ENCODE data around the gene CAPN15.

The CAPN15 gene

GRCh38 chr16:526181-527014, 1.1 kb upstream of the CAPN15 start:
- DNase-seq, result peak; percentile 85

- peak; percentile 65 for DNase-seq
Measured at GRCh38 chr16:528111-529011, 849 bp downstream of the CAPN15 start.

- no peak for DNase-seq
Measured at GRCh38 chr16:529012-529575, 1.6 kb downstream of the CAPN15 start.

DNA sequence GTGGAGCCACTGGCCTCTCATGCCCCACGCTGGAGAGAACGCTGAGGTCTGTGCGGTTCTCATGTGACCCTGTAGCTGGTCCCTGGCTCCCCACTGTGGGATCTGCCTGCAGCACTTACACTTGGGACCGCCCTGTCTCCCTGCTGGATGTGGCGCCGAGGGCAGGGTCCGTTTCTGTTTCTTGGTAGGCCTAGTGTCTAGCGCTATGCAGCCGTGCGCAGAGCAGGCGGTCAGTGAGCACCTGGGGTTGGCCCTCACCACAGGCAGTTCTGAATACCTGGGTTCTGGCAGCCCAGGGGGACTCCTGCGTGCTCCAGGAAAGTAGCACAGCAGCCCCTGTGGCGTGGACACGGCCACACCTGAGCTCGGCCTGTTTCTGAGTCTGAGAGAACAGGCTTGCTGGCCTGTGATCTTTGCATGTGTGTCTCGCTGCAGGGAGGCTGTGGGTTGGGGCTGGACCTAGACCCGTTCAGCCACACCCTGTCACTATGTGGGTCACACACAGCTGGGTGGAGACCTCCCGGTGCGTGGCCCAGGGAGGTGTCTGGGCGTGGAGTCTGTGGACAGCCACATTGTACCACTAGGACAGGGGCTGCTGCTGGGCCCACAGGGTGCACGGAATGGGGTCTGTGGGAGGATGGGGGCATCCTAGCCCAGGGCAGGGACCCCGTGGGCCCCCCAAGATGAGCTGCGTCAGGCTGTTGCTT, 2.8 kb downstream of the CAPN15 start:
- no peak for DNase-seq

DNA sequence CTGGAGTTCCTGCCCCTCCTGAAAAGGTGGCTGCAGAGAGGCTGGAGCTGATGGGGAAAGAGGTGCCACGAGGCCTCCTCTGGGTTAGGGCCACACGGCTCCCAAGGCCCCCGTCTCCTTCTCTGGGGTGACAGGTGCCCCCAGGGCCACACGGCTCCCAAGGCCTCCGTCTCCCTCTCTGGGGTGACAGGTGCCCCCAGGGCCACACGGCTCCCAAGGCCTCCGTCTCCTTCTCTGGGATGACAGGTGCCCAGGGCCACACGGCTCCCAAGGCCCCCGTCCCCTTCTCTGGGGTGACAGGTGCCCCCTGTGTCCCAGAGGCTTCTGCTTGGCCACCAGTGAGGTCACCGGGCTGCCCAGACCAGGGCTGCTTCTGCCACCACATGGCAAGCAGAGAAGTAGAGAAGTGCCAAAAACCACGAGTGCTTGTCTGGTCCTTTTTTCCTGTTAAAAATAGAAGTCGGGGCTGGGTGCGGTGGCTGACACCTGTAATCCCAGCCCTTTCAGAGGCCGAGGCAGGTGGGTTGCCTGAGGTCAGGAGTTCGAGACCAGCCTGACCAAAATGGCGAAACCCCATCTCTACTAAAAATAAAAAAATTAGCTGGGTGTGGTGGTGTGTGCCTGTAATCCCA, 4.1 kb downstream of the CAPN15 start:
- DNase-seq, result no peak

GRCh38 chr16:533391-534123, 6.0 kb downstream of the CAPN15 start:
- no peak for DNase-seq

GRCh38 chr16:534135-534534, 6.6 kb downstream of the CAPN15 start:
- no peak for DNase-seq

GRCh38 chr16:534856-535445, 7.4 kb downstream of the CAPN15 start:
- DNase-seq, result no peak

GRCh38 chr16:535446-536405, 8.2 kb downstream of the CAPN15 start:
- DNase-seq, result no peak

- DNase-seq, result no peak
Measured at GRCh38 chr16:536746-537145, 9.2 kb downstream of the CAPN15 start.

DNA sequence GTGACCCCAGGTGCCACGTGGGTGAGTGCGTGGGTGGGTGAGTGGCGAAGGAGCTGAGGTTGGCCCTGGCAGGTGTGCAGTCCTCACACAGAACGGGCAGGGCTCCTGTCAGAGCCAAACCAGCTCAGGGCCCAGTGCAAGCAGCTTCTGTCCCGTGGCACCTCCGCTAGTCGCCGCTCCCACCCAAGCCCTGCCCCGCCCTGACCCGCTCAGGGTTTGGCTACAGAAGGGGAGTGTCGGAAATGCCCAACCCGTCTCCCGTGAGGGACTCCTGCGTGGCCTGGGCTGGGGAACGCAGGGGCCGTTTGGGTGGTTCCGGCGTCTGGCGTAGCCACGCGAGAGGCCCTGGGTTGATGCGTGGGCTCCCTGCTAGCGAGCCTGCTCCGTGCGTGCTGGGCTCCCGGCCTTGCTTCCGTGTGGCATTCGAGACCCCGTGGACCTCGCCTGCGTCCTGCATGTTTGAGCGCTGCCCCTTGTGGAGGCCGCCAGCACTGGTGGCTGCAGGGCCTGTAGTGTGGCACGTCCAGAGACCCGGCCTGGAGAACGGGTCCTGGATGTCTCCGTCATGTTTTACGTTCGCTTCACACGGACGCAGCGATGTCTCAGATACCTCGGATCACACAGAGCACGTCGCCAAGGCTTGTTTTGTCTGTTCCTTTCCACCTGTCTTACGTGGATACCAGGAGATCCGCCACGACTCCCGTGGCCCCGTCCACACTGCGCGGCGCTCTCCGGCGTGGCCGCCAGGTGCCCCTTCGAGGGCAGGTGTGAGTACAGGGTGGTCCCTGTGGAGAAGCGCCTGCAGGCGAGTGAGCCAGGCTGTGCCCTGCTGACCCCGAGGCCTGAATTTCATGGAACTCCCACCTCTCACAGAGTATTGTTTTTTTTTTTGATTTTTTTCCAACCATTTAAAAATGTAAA, 10.2 kb downstream of the CAPN15 start:
- DNase-seq, result no peak

GRCh38 chr16:539901-540530, 12.5 kb downstream of the CAPN15 start:
- no peak for DNase-seq

- DNase-seq, result no peak
Measured at GRCh38 chr16:540645-541340, 13.3 kb downstream of the CAPN15 start.

- DNase-seq, result no peak
Measured at GRCh38 chr16:543301-544164, 16.0 kb downstream of the CAPN15 start.

GRCh38 chr16:544517-544916, 17.0 kb downstream of the CAPN15 start:
- DNase-seq, result no peak

DNA sequence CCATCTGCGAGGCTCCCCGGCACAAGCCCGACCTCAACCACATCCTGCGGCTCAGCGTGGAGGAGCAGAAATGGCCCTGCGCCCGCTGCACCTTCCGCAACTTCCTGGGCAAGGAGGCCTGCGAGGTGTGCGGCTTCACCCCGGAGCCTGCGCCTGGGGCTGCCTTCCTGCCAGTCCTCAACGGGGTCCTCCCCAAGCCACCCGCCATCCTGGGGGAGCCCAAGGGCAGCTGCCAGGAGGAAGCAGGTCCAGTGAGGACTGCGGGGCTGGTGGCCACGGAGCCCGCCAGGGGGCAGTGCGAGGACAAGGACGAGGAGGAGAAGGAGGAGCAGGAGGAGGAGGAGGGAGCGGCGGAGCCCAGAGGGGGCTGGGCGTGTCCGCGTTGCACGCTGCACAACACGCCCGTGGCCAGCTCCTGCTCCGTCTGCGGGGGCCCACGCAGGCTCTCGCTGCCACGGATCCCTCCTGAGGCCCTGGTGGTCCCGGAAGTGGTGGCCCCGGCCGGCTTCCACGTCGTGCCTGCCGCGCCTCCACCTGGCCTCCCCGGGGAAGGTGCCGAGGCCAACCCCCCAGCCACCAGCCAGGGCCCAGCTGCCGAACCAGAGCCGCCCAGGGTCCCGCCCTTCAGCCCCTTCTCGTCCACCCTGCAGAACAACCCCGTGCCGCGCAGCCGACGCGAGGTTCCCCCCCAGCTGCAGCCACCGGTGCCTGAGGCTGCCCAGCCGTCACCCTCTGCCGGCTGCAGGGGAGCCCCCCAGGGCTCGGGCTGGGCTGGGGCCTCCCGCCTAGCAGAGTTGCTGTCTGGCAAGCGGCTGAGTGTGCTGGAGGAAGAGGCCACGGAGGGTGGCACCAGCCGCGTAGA, 19.6 kb downstream of the CAPN15 start:
- DNase-seq, result no peak
